DMS53 treated with DMSO at 0.1 percent for 48 hours (cell line): ENCODE data around the gene ZBTB17.
"Not testable (repeated sequence)": the region's sequence is repeated elsewhere in the genome, so short reads cannot be mapped to it uniquely, and the experiment has no call there.

Experiments used
- DNase-seq: peaks from one replicate; lab custom pipeline; 2025; ENCODE audit not compliant: unreplicated experiment; lab: John Stamatoyannopoulos, UW

ZBTB17 gene

GRCh38 chr1:15937146-15937545 lies 38.8 kb downstream of the ZBTB17 start:
- DNase-seq, result no peak

GRCh38 chr1:15936025-15936424 lies 39.9 kb downstream of the ZBTB17 start:
- DNase-seq, result no peak

GRCh38 chr1:15935056-15935950 lies 40.6 kb downstream of the ZBTB17 start:
- DNase-seq, result no peak

- DNase-seq, result no peak
These were observed 41.5 kb downstream of the ZBTB17 start for GRCh38 chr1:15934211-15935055.

- DNase-seq, result no peak
These were observed 42.2 kb downstream of the ZBTB17 start for GRCh38 chr1:15933684-15934083.

GRCh38 chr1:15932612-15933011 lies 43.3 kb downstream of the ZBTB17 start:
- DNase-seq, result no peak

- no peak for DNase-seq
These were observed 44.0 kb downstream of the ZBTB17 start for GRCh38 chr1:15931884-15932283.

- no peak for DNase-seq
These were observed 44.5 kb downstream of the ZBTB17 start for GRCh38 chr1:15931401-15931800.

GRCh38 chr1:15928971-15929965 lies 46.6 kb downstream of the ZBTB17 start:
- DNase-seq, result no peak

- DNase-seq, result not testable (repeated sequence)
These were observed 49.5 kb downstream of the ZBTB17 start for GRCh38 chr1:15926448-15926847.

- no peak for DNase-seq
These were observed 52.7 kb downstream of the ZBTB17 start for GRCh38 chr1:15923241-15923640.

GRCh38 chr1:15918962-15919715 lies 56.8 kb downstream of the ZBTB17 start:
- no peak for DNase-seq

- no peak for DNase-seq
These were observed 59.0 kb downstream of the ZBTB17 start for GRCh38 chr1:15916916-15917315.

- DNase-seq, result no peak
These were observed 59.5 kb downstream of the ZBTB17 start for GRCh38 chr1:15916417-15916816.

- DNase-seq, result no peak
These were observed 59.9 kb downstream of the ZBTB17 start for GRCh38 chr1:15915991-15916390.

- DNase-seq, result not testable (repeated sequence)
These were observed 62.3 kb downstream of the ZBTB17 start for GRCh38 chr1:15913607-15914006.

GRCh38 chr1:15911927-15912326 lies 64.0 kb downstream of the ZBTB17 start:
- DNase-seq, result no peak

- no peak for DNase-seq
These were observed 64.8 kb downstream of the ZBTB17 start for GRCh38 chr1:15911141-15911540.

GRCh38 chr1:15908597-15908996 lies 67.3 kb downstream of the ZBTB17 start:
- DNase-seq, result no peak

- no peak for DNase-seq
These were observed 73.0 kb downstream of the ZBTB17 start for GRCh38 chr1:15902882-15903281.
